Fibroblast of villous mesenchyme (primary cell): ENCODE results near the gene MASP2. TPM values are rescaled to one million over a fixed set of nuclear protein-coding genes. Genes with fewer than 3 reads are reported as not detected.
"Not testable (repeated sequence)": the region's sequence is repeated elsewhere in the genome, so short reads cannot be mapped to it uniquely, and the experiment has no call there.

Experiments
- DNase-seq: peaks from one replicate; pipeline ENCODE4 v3.0.0-alpha.2; 2010; ENCODE audit warnings: low read depth
- H3K4me3 ChIP-seq: 2 replicates; pipeline ENCODE4 v1.5.1; 2011; ENCODE audit warnings: low read depth, mild to moderate bottlenecking, low read length
- CTCF ChIP-seq: IDR thresholded peaks from 2 replicates; pipeline ENCODE4 v1.5.1; 2012; ENCODE audit warnings: low read depth, mild to moderate bottlenecking, low read length; ENCODE audit not compliant: insufficient read depth
- total RNA-seq: library from RNA; depleted of rRNA; stranded (reverse); fragments of >200 nt; gene quantifications from 2 replicates; pipeline ENCODE4 v1.2.3, GENCODE V29; 2012

MASP2 gene
- total RNA-seq, 1 donor: not detected

GRCh38 chr1:11000526-11000925, 46.5 kb downstream of the MASP2 start:
- no peak for DNase-seq
- no peak for TF ChIP-seq CTCF

GRCh38 chr1:10996100-10996499, 50.9 kb downstream of the MASP2 start:
- DNase-seq: no peak
- H3K4me3 ChIP-seq: no peak overlapping the region
- no peak for TF ChIP-seq CTCF

More at GRCh38 chr1:11000526-11000925, 46.5 kb downstream of the MASP2 start:
- H3K4me3 ChIP-seq: no peak overlapping the region

- no peak for DNase-seq
- H3K4me3 ChIP-seq: no peak overlapping the region
- TF ChIP-seq CTCF: no peak
These were observed 54.2 kb downstream of the MASP2 start for GRCh38 chr1:10992864-10993263.

- not testable (repeated sequence) for DNase-seq, H3K4me3 ChIP-seq
These were observed 55.0 kb downstream of the MASP2 start for GRCh38 chr1:10992004-10992403.

- no peak for DNase-seq
- H3K4me3 ChIP-seq: no peak overlapping the region
- no peak for TF ChIP-seq CTCF
These were observed 56.2 kb downstream of the MASP2 start for GRCh38 chr1:10990828-10991227.

- not testable (repeated sequence) for DNase-seq, H3K4me3 ChIP-seq
These were observed 57.0 kb downstream of the MASP2 start for GRCh38 chr1:10989920-10990516.

GRCh38 chr1:10989095-10989494, 57.9 kb downstream of the MASP2 start:
- no peak for TF ChIP-seq CTCF
- DNase-seq: no peak
- H3K4me3 ChIP-seq: no peak overlapping the region

- no peak for TF ChIP-seq CTCF
- H3K4me3 ChIP-seq: no peak overlapping the region
- DNase-seq: no peak
These were observed 59.1 kb downstream of the MASP2 start for GRCh38 chr1:10987840-10988417.
